Activated CD4-positive, alpha-beta memory T cell treated with anti-CD3 and anti-CD28 coated beads, Interleukin-2, amount 10 ng/mL, durations not matched to agents 7 days and 5 days (primary cell): ENCODE measurements around the gene SNRNP48. TPM values are rescaled to one million over a fixed set of nuclear protein-coding genes. Genes with fewer than 3 reads are reported as not detected.

ENCODE experiments used
- CTCF ChIA-PET: fragments of 350-600 bp; sonication (Branson Sonifier 250); formaldehyde crosslinking; loops from one replicate; lab custom pipeline; 2021; ENCODE audit warnings: antibody characterized with exemption, inconsistent platforms; lab: Charles Lee
- POLR2A ChIA-PET: fragments of 350-600 bp; sonication (Branson Sonifier 250); formaldehyde crosslinking; loops from one replicate; lab custom pipeline; 2021; ENCODE audit warnings: antibody characterized with exemption; lab: Charles Lee
- DNase-seq: peaks from one replicate; pipeline ENCODE4 v3.0.0-alpha.2; 2020
- H3K27ac Mint-ChIP-seq: one replicate; pipeline ENCODE4 v1.8.0; 2021; ENCODE audit warnings: mild to moderate bottlenecking, mixed read lengths
- H3K27me3 Mint-ChIP-seq: one replicate; pipeline ENCODE4 v1.8.0; 2021; ENCODE audit warnings: mixed read lengths
- H3K36me3 Mint-ChIP-seq: one replicate; pipeline ENCODE4 v1.8.0; 2021; ENCODE audit warnings: low read depth, mixed read lengths
- H3K4me1 Mint-ChIP-seq: one replicate; pipeline ENCODE4 v1.8.0; 2021; ENCODE audit warnings: mixed read lengths
- H3K4me3 Mint-ChIP-seq: one replicate; pipeline ENCODE4 v1.8.0; 2021; ENCODE audit warnings: mild to moderate bottlenecking, mixed read lengths
- H3K9me3 Mint-ChIP-seq: one replicate; pipeline ENCODE4 v1.8.0; 2021; ENCODE audit warnings: mixed read lengths
- total RNA-seq, 2 experiments: library from RNA; stranded (reverse); gene quantifications; one replicate each; pipeline ENCODE4 v1.2.3, GENCODE V29; 2021

The SNRNP48 gene
- total RNA-seq, 2 experiments from 2014 or later, result 16.5 TPM

DNA sequence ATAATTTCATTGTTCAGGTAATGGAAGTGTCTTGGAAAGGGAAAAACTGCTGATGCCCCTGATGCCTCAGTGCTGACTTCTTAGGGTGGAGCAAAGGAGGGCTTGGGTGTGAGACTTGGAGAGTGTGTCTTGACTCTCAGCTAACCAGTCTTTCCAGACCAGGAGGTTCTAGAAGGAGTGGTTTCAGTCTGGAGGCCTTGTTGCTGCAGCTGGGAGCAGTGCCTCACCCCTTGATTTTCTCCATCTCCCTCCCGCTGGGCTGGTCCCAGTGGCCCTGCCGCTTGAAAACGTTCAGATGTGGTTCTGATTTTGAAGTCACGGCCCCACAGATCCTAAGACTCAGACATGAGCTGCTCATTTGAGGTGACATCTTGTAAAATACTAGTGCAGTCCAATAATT, 43.1 kb upstream of the SNRNP48 start:
- Mint-ChIP-seq H3K27ac (no peak overlapping the region), H3K36me3 (no peaks in the 10 kb centered on the region), H3K4me1 (no peaks in the 10 kb centered on the region), H3K27me3 (peaks cover 50% of the 10 kb centered on the region), H3K9me3 (no peaks in the 10 kb centered on the region), H3K4me3 (no peak overlapping the region)
- CTCF ChIA-PET, result no interaction called here
- POLR2A ChIA-PET, result no interaction called here
- DNase-seq, result no peak

DNA sequence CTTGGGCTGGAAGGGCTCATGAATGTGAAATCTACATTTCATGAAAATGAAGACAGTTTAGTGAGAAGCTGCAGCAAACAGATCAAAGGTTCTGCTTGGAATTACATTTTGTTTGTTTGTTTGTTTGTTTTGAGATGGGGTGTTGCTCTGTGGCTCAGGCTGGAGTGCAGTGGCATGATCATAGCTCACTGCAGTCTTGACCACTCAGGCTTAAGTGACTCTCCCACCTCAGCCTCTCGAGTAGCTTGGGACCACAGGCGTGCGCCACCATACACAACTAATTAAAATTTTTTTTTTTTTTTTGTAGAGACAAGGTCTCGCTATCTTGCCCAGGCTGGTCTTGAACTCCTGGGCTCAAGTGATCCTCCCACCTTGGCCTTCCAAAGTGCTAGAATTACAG, 42.7 kb upstream of the SNRNP48 start:
- ChIA-PET CTCF (no interaction called here), POLR2A (no interaction called here)
- peaks cover 48% of the 10 kb centered on the region for H3K27me3 Mint-ChIP-seq

GRCh38 chr6:7550433-7550801, 39.6 kb upstream of the SNRNP48 start:
- ChIA-PET CTCF (no interaction called here), POLR2A (no interaction called here)
- Mint-ChIP-seq H3K36me3 (no peaks in the 10 kb centered on the region), H3K4me3 (no peak overlapping the region), H3K9me3 (no peaks in the 10 kb centered on the region), H3K4me1 (no peaks in the 10 kb centered on the region), H3K27ac (no peak overlapping the region), H3K27me3 (peaks cover 44% of the 10 kb centered on the region)
- DNase-seq, result no peak

More for the DNA sequence above, 42.7 kb upstream of the SNRNP48 start:
- H3K4me1 Mint-ChIP-seq, result no peaks in the 10 kb centered on the region
- H3K36me3 Mint-ChIP-seq, result no peaks in the 10 kb centered on the region
- no peak overlapping the region for H3K4me3 Mint-ChIP-seq
- no peak overlapping the region for H3K27ac Mint-ChIP-seq
- no peaks in the 10 kb centered on the region for H3K9me3 Mint-ChIP-seq
- no peak for DNase-seq

DNA sequence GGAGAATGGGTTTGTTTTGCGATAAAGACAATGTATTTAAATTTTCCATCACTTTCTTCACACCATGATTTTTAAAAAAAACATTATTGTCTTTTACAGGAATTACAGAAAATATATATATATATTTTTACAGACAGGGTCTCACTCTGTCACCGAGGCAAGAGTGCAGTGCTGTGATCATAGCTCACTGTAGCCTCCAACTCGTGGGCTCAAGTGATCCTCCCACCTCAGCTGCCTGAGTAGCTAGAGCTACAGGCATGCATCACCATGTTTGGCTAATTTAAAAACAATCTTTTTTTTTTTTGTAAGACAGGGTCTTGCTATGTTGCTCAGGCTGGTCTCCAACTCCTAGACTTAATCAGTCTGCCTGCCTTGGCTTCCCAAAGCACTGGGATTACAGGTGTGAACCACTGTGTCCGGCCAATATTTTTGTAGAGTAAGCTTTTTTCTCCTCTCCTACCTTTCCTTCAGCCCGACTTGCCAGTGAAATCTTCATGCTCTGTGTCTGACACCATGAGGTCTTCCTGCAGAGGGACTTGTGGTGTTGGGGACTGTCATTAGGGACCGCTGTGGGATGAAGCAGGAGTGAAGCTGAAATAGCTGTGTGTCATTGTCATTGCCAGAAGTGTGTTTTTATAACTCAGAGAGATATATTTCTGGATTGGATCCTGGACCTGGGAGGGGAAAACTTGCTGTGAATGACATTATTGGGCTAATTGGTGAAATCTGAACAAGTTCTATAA, 35.3 kb upstream of the SNRNP48 start:
- no peaks in the 10 kb centered on the region for H3K9me3 Mint-ChIP-seq
- ChIA-PET CTCF (no interaction called here), POLR2A (no interaction called here)
- H3K27ac Mint-ChIP-seq, result no peak overlapping the region
- no peak for DNase-seq
- H3K4me3 Mint-ChIP-seq, result no peak overlapping the region
- no peaks in the 10 kb centered on the region for H3K36me3 Mint-ChIP-seq
- peaks cover 44% of the 10 kb centered on the region for H3K27me3 Mint-ChIP-seq
- H3K4me1 Mint-ChIP-seq, result no peaks in the 10 kb centered on the region

DNA sequence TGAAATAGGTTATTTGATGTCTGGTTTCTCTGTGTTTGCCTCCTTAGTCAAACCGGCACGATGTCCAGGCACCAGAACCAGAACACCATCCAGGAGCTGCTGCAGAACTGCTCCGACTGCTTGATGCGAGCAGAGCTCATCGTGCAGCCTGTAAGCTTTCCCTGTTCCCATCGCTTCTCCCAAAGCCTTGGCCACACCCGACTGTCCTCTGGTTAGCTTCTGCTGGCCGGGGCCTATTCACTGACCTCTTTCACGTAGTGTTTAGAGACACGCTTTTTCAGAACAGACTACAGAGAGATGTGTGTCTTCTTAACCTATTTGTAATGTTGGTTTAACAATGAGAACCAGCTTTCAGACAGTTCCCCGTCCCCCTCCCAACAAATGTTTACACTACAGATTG, 34.3 kb upstream of the SNRNP48 start:
- Mint-ChIP-seq H3K4me1 (no peaks in the 10 kb centered on the region), H3K27ac (no peak overlapping the region), H3K4me3 (no peak overlapping the region), H3K9me3 (no peaks in the 10 kb centered on the region), H3K36me3 (no peaks in the 10 kb centered on the region), H3K27me3 (peaks cover 50% of the 10 kb centered on the region)
- DNase-seq, result no peak
- ChIA-PET CTCF (no interaction called here), POLR2A (no interaction called here)

DNA sequence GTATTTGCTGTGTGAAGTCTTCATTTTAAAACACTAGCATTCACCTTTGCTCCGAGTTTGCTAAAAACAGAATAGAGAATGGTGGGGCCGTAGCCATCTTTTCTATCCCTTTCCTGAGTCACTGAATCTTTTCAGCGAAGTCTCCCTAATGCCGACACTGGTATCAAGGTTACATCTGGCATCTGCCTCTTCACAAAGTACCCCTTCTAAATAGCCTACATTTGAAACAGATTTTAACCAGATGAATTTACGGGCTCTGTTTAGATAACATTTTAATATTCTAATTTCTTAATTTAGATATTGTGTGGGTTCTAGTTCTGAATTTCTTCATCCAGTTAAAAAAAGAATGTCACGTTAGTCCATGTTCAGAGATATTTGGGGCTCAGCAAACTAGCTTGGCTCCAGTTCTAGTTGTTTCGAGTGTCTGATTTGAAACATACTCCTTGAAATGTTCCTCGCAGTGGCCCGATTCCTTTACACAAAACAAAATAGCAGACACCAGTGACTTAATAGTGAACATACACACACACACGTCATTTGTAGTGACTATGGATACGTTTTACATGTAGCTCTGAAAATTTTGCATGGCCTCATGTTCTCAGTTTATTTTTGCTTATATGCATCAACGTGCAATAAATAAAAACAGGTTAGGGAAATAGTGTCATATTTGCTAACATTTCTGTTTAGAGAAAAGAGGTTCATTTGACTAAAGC, 33.4 kb upstream of the SNRNP48 start:
- no peaks in the 10 kb centered on the region for H3K9me3 Mint-ChIP-seq
- ChIA-PET CTCF (no interaction called here), POLR2A (no interaction called here)
- H3K27me3 Mint-ChIP-seq, result peaks cover 56% of the 10 kb centered on the region
- no peaks in the 10 kb centered on the region for H3K4me1 Mint-ChIP-seq
- DNase-seq, result no peak
- no peaks in the 10 kb centered on the region for H3K36me3 Mint-ChIP-seq
- no peak overlapping the region for H3K4me3 Mint-ChIP-seq
- H3K27ac Mint-ChIP-seq, result no peak overlapping the region

- Mint-ChIP-seq H3K36me3 (no peaks in the 10 kb centered on the region), H3K4me3 (no peak overlapping the region), H3K4me1 (no peaks in the 10 kb centered on the region), H3K27me3 (peaks cover 55% of the 10 kb centered on the region), H3K9me3 (no peaks in the 10 kb centered on the region), H3K27ac (no peak overlapping the region)
- no peak for DNase-seq
- ChIA-PET POLR2A (no interaction called here), CTCF (no interaction called here)
Measured at GRCh38 chr6:7557652-7558051, 32.3 kb upstream of the SNRNP48 start.

GRCh38 chr6:7558781-7559180, 31.2 kb upstream of the SNRNP48 start:
- Mint-ChIP-seq H3K27ac (no peak overlapping the region), H3K9me3 (no peaks in the 10 kb centered on the region), H3K36me3 (no peaks in the 10 kb centered on the region), H3K4me3 (no peak overlapping the region), H3K4me1 (no peaks in the 10 kb centered on the region), H3K27me3 (peaks cover 51% of the 10 kb centered on the region)
- POLR2A ChIA-PET, result no interaction called here
- DNase-seq, result no peak
- CTCF ChIA-PET, result no interaction called here

- Mint-ChIP-seq H3K27ac (no peak overlapping the region), H3K27me3 (peaks cover 51% of the 10 kb centered on the region), H3K36me3 (no peaks in the 10 kb centered on the region), H3K4me1 (no peaks in the 10 kb centered on the region), H3K9me3 (no peaks in the 10 kb centered on the region), H3K4me3 (no peak overlapping the region)
- DNase-seq, result no peak
- ChIA-PET POLR2A (no interaction called here), CTCF (no interaction called here)
Measured at GRCh38 chr6:7559196-7559595, 30.8 kb upstream of the SNRNP48 start.

DNA sequence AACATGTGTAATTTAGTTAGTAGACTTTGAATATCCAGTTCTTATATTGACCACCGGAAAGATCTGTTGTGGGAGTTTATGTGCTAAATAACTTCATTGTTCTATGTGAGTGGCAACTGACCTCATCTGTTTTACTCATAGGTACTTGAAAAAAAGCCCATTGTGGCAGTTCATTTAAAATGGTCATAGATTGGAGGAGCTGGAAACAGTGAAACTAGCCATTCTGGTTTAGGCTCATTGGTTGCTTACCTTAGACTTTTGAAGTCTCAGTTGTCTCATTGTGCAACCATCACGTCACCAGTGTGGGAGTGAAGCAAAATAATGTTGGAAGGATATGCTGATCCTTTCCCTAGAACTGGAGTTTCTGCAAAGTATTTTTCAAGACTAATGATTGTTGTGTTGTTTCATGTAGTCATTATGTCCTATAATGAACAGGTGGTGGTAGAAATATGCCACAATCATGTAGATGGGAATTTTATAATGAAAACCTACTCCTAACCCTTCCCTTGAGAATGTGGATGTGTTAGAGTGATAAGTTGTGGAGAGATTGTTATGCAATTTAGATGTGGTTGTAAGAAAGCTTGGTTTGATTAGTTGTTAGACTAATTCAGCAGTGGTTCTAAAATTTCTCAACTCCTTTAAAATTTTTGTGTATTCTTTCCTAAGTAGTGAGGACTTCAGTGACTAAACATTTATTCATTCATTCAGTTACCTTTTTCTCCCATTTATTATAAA, 30.2 kb upstream of the SNRNP48 start:
- ChIA-PET POLR2A (interaction anchor here (0.6 kb wide), 1 partner anchor 51 kb away, joined by 3 read pairs; no protein-coding TSS in a partner anchor), CTCF (no interaction called here)
- Mint-ChIP-seq H3K4me1 (no peaks in the 10 kb centered on the region), H3K9me3 (no peaks in the 10 kb centered on the region), H3K36me3 (no peaks in the 10 kb centered on the region), H3K4me3 (no peak overlapping the region), H3K27ac (no peak overlapping the region), H3K27me3 (peaks cover 52% of the 10 kb centered on the region)
- no peak for DNase-seq

DNA sequence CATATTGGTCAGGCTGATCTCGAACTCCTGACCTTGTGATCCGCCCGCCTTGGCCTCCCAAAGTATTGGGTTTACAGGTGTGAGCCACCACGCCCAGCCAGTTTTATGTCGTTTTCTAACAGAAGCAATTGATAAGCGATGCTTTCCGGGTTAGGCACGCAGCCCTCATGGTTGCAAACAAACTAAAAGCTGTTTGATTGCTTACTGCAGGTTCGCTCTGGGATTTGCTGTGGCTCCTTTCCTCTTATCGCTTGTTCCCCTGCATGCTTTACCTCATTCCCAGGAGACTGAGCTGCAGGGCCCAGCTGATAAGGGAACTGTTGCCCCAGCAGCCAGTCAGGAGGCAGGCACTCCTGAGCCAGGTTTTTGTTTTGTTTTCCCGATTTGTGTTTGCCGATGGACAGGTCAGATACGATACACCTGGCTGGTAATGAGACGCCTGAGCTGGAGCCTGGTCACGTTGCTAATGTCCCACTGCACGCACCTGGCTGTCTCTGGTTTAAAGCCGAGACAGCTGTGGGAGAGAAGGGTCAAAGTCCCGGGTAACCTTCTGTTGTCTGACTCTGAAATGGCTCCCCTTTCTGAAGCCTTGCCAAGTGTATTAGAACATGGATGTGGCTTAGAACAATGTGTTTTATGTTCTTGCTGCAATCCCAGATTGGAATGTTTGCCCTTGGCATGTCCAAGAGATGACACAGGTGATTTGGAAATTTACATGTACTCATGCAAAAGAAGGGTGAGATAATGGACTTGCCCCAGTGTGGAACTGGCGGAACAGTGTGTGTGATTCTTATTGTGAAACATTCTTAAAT, 28.6 kb upstream of the SNRNP48 start:
- H3K36me3 Mint-ChIP-seq, result no peaks in the 10 kb centered on the region
- peaks cover 43% of the 10 kb centered on the region for H3K27me3 Mint-ChIP-seq
- H3K4me3 Mint-ChIP-seq, result no peak overlapping the region
- POLR2A ChIA-PET, result interaction anchor here (0.5 kb wide), 1 partner anchor 98 kb away, joined by 3 read pairs; no protein-coding TSS in a partner anchor
- H3K27ac Mint-ChIP-seq, result no peak overlapping the region
- CTCF ChIA-PET, result no interaction called here
- H3K9me3 Mint-ChIP-seq, result no peaks in the 10 kb centered on the region
- H3K4me1 Mint-ChIP-seq, result no peaks in the 10 kb centered on the region
- DNase-seq, result no peak

DNA sequence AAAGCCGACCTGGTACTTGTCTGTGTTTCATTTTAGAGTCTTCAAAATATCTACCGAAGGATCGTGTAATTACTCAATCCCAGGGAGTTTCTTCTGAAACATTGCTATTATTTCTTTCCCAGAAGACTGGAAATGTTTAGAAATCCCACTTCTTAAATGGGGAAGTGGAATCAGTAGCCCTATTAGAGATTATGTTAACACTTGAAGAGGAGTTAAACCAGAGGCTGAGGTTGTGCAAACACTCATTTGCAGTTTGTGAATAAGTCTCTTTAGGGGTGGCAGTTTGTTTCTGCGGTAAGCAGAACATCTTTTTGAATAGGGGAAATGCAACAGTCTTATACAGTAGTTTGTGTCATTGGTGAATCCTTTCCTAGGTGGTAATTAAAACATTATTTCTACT, 27.2 kb upstream of the SNRNP48 start:
- POLR2A ChIA-PET, result no interaction called here
- Mint-ChIP-seq H3K9me3 (no peaks in the 10 kb centered on the region), H3K4me3 (no peak overlapping the region), H3K36me3 (no peaks in the 10 kb centered on the region), H3K4me1 (no peaks in the 10 kb centered on the region), H3K27me3 (peaks cover 41% of the 10 kb centered on the region), H3K27ac (no peak overlapping the region)
- DNase-seq, result no peak
- CTCF ChIA-PET, result no interaction called here

DNA sequence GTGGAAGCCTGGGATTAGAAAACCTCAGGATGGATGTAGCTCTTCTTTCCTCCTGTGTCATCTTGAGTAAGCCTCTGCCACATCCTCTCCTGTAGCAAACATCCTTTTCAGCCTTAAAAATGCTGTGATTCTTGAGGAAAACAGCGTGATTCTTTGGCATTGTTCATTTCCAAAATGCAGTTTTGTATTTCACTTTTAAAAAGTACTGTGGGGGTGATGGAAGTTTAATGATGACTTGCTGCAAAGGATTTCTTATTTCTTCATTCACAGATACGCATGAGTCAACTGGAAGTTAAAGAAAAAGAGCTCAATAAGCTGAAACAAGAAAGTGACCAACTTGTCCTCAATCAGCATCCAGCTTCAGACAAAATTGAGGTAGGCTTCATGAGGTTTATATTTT, 23.9 kb upstream of the SNRNP48 start:
- no peaks in the 10 kb centered on the region for H3K9me3 Mint-ChIP-seq
- H3K27ac Mint-ChIP-seq, result no peak overlapping the region
- no peak for DNase-seq
- no peaks in the 10 kb centered on the region for H3K4me1 Mint-ChIP-seq
- peaks cover 38% of the 10 kb centered on the region for H3K27me3 Mint-ChIP-seq
- ChIA-PET POLR2A (no interaction called here), CTCF (no interaction called here)
- H3K36me3 Mint-ChIP-seq, result no peaks in the 10 kb centered on the region
- no peak overlapping the region for H3K4me3 Mint-ChIP-seq
